HCT116 (cell line): Measurements from ENCODE around the gene SERPINB13. TPM values are rescaled to one million over a fixed set of nuclear protein-coding genes. Genes with fewer than 3 reads are reported as not detected.
A peak's percentile ranks its signal among the peaks of the same experiment; 100 is the strongest.

Source experiments
- ATAC-seq: fragments of 200-7000 bp; cut with Tn5 transposase; 2 replicates; pipeline ENCODE4 v1.9.1; 2020; ENCODE audit warnings: mild to moderate bottlenecking, moderate library complexity
- BruUV-seq: library from RNA; stranded (reverse); fragments of 400-500 nt; replicated peaks from 2 replicates; lab custom pipeline; 2021; lab: Mats Ljungman, UMichigan
- CTCF ChIA-PET: fragments of 300-600 bp; sonication (Branson Sonifier 250); formaldehyde crosslinking; loops from one replicate; lab custom pipeline; 2021; ENCODE audit warnings: antibody characterized with exemption; lab: Charles Lee
- POLR2A ChIA-PET: fragments of 300-600, 350-600 bp; sonication (Branson Sonifier 250); formaldehyde crosslinking; loops from one replicate; lab custom pipeline; 2021; ENCODE audit warnings: antibody characterized with exemption; lab: Charles Lee
- RAD21 ChIA-PET, 2 experiments: fragments of 300-600 bp; sonication (Branson Sonifier 250); formaldehyde crosslinking; loops; one replicate each; lab custom pipeline; 2023; ENCODE audit warnings: low total read pairs in 2 of 2; ENCODE audit not compliant: uncharacterized antibody in 2 of 2, unreplicated experiment in 2 of 2, low non-redundant PET in 1 of 2; lab: Charles Lee
- DNase-seq: peaks from one replicate; pipeline ENCODE4 v3.0.0-alpha.2; 2010; ENCODE audit warnings: low read depth, low spot score
- H2AFZ ChIP-seq: fragments of 200-600 bp; shearing (Covaris generic), sonication (generic); 2 replicates; pipeline ENCODE4 v1.6.1; 2017; ENCODE audit warnings: low read depth, mixed run types, mixed read lengths, antibody characterized with exemption, low read length; ENCODE audit not compliant: poor library complexity, severe bottlenecking
- H3K27ac ChIP-seq: 2 replicates; pipeline ENCODE4 v1.5.1; 2012; ENCODE audit warnings: low read depth, low read length
- H3K27me3 ChIP-seq: fragments of 200-600 bp; sonication (generic); 2 replicates; pipeline ENCODE4 v1.6.1; 2016; ENCODE audit warnings: mixed run types, low read length, mixed read lengths; ENCODE audit not compliant: insufficient read depth
- H3K36me3 ChIP-seq, 2 experiments: fragments of 200-500 bp in 1 of 2; fragments of 200-600 bp in 1 of 2; sonication (Bioruptor generic) in 1 of 2; sonication (generic) in 1 of 2; 2 replicates each; pipeline versions ENCODE4 v1.5.1 to v1.6.1; 2014 to 2016; ENCODE audit warnings: low read length in 2 of 2, inconsistent platforms in 1 of 2, mixed read lengths in 1 of 2, mixed run types in 1 of 2; ENCODE audit not compliant: insufficient read depth in 2 of 2, control insufficient read depth in 1 of 2
- H3K4me1 ChIP-seq, 2 experiments: fragments of 200-600 bp in 1 of 2; sonication (generic) in 1 of 2; 2 replicates each; pipeline versions ENCODE4 v1.5.1 to v1.6.1; 2012 to 2017; ENCODE audit warnings: low read length in 2 of 2, inconsistent platforms in 1 of 2, mild to moderate bottlenecking in 1 of 2, mixed read lengths in 1 of 2, mixed run types in 1 of 2, moderate library complexity in 1 of 2; ENCODE audit not compliant: insufficient read depth in 2 of 2, control insufficient read depth in 1 of 2
- H3K4me2 ChIP-seq: fragments of 200-600 bp; sonication (generic); 2 replicates; pipeline ENCODE4 v1.6.1; 2017; ENCODE audit warnings: mixed run types, low read length, mixed read lengths
- H3K4me3 ChIP-seq, 2 experiments: fragments of 200-600 bp in 1 of 2; sonication (generic) in 1 of 2; replicated peaks in 1 of 2; 2 replicates each; pipeline ENCODE4 v1.5.1; 2011 to 2016; ENCODE audit warnings: low read length in 2 of 2, control low read depth in 1 of 2, low read depth in 1 of 2, mild to moderate bottlenecking in 1 of 2, mixed read lengths in 1 of 2, mixed run types in 1 of 2
- H3K79me2 ChIP-seq: fragments of 200-600 bp; sonication (generic); 2 replicates; pipeline ENCODE4 v1.6.1; 2017; ENCODE audit warnings: mild to moderate bottlenecking, mixed run types, low read length, moderate library complexity, mixed read lengths; ENCODE audit not compliant: insufficient read depth
- H3K9ac ChIP-seq: fragments of 200-600 bp; sonication (generic); 2 replicates; pipeline ENCODE4 v1.6.1; 2016; ENCODE audit warnings: low read length, mixed read lengths
- H3K9me2 ChIP-seq: fragments of 200-600 bp; sonication (generic), shearing (Covaris generic); 2 replicates; pipeline ENCODE4 v1.6.1; 2017; ENCODE audit warnings: mixed run types, mild to moderate bottlenecking, moderate library complexity; ENCODE audit not compliant: insufficient read depth
- H3K9me3 ChIP-seq, 2 experiments: fragments of 200-500 bp in 1 of 2; fragments of 200-600 bp in 1 of 2; sonication (Bioruptor generic) in 1 of 2; sonication (generic) in 1 of 2; 2 replicates each; pipeline ENCODE4 v1.6.1; 2014 to 2017; ENCODE audit warnings: low read length in 2 of 2, mixed read lengths in 2 of 2, inconsistent platforms in 1 of 2, low read depth in 1 of 2, mild to moderate bottlenecking in 1 of 2, mixed run types in 1 of 2, moderate library complexity in 1 of 2; ENCODE audit not compliant: control insufficient read depth in 1 of 2, insufficient read depth in 1 of 2
- H4K20me1 ChIP-seq: fragments of 200-600 bp; sonication (generic), shearing (Covaris generic); 2 replicates; pipeline ENCODE4 v1.6.1; 2017; ENCODE audit warnings: mixed run types, mild to moderate bottlenecking, moderate library complexity; ENCODE audit not compliant: insufficient read depth
- EGR1 ChIP-seq: IDR thresholded peaks from 2 replicates; pipeline ENCODE4 v1.6.1; 2012; ENCODE audit warnings: low read depth
- EZH2phosphoT487 ChIP-seq: fragments of 200-600 bp; IDR thresholded peaks from 2 replicates; pipeline ENCODE4 v1.6.1; 2018; ENCODE audit warnings: antibody characterized with exemption, borderline replicate concordance
- RAD21 ChIP-seq: IDR thresholded peaks from 2 replicates; pipeline ENCODE4 v1.6.1; 2012; ENCODE audit warnings: low read depth, mild to moderate bottlenecking
- SIN3A ChIP-seq: IDR thresholded peaks from 2 replicates; pipeline ENCODE4 v1.6.1; 2012; ENCODE audit warnings: low read depth
- YY1 ChIP-seq: IDR thresholded peaks from 2 replicates; pipeline ENCODE4 v1.6.1; 2011; ENCODE audit warnings: low read length, low read depth, moderate library complexity, mild to moderate bottlenecking; ENCODE audit not compliant: insufficient replicate concordance; ENCODE audit errors: extremely low read depth
- ZNF274 ChIP-seq: fragments of 200-500 bp; sonication (Bioruptor generic); IDR thresholded peaks from 2 replicates; pipeline ENCODE4 v1.6.1; 2014; ENCODE audit warnings: mild to moderate bottlenecking, low read depth, low read length, inconsistent platforms
- intact Hi-C: fragments of 100-400 bp; cut with micrococcal nuclease; formaldehyde crosslinking; loops from 2 replicates; pipeline ENCODE4 v1.10.0; 2022
- total RNA-seq: library from RNA; stranded (reverse); gene quantifications from one replicate; pipeline ENCODE4 v1.2.1, GENCODE V29; 2021; ENCODE audit not compliant: unreplicated experiment
- TF ChIP-seq, protein P1 (sequence below): IDR thresholded peaks from 2 replicates; pipeline ENCODE4 v1.6.1; 2011; ENCODE audit warnings: mild to moderate bottlenecking, low read length, moderate library complexity; ENCODE audit not compliant: insufficient replicate concordance; ENCODE audit errors: extremely low read depth

SERPINB13 gene
- total RNA-seq, 1 experiment from 2014 or later = 0.07 TPM

DNA sequence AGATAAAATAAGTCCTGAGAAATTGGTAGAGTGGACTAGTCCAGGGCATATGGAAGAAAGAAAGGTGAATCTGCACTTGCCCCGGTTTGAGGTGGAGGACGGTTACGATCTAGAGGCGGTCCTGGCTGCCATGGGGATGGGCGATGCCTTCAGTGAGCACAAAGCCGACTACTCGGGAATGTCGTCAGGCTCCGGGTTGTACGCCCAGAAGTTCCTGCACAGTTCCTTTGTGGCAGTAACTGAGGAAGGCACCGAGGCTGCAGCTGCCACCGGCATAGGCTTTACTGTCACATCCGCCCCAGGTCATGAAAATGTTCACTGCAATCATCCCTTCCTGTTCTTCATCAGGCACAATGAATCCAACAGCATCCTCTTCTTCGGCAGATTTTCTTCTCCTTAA is 9.8 kb downstream of the SERPINB13 start:
- ATAC-seq = no peak
- intact Hi-C loops = no loop called here

DNA sequence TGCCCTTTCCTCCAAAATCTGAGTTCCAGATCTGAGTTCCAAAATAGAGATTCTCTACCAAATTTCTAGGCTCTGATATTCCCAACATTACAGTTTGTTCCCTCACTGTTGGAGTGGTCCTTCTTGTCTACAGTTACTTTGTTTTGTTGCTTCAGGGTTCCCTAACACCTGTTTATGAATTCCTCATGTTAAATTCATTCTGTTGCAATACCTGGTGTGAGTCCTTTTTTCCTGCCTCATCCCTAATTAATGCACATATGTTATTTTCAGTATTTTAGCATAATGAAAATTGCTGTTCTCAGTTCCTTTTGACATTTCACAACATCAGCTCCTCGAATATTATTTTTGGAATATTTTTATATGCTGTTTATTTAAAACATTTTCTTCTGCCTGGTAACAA is 16.2 kb downstream of the SERPINB13 start:
- no peak overlapping the region for H3K9ac ChIP-seq
- intact Hi-C loops = no loop called here
- no peak for TF ChIP-seq EZH2phosphoT487
- TF ChIP-seq SIN3A = no peak
- TF ChIP-seq ZNF274 = no peak
- TF ChIP-seq RAD21 = no peak
- TF ChIP-seq, all 23 proteins: peak for 0
- H3K27ac ChIP-seq = no peak overlapping the region
- H3K79me2 ChIP-seq = no peaks in the 10 kb centered on the region
- H3K36me3 ChIP-seq = no peaks in the 10 kb centered on the region
- CTCF ChIA-PET = no interaction called here
- no peak for ATAC-seq
- no peaks in the 10 kb centered on the region for H3K9me2 ChIP-seq
- H2AFZ ChIP-seq = no peak overlapping the region
- no peaks in the 10 kb centered on the region for H3K9me3 ChIP-seq
- no peak for DNase-seq
- no peaks in the 10 kb centered on the region for H4K20me1 ChIP-seq
- BruUV-seq = no TSS peak
- peaks cover 5 to 25% of the 10 kb centered on the region in 2 experiments; a peak in 3 of 4 replicates for H3K4me1 ChIP-seq
- H3K4me2 ChIP-seq = 0 out of 2 replicates have a peak overlapping the region, but pooled peaks have one; percentile 18
- H3K4me3 ChIP-seq = no peak overlapping the region
- RAD21 ChIA-PET = no interaction called here
- no peaks in the 10 kb centered on the region for H3K27me3 ChIP-seq
- POLR2A ChIA-PET = no interaction called here

More for the DNA sequence above, 9.8 kb downstream of the SERPINB13 start:
- Histone ChIP-seq H3K36me3 (no peaks in the 10 kb centered on the region), H3K79me2 (no peaks in the 10 kb centered on the region), H3K4me3 (no peak overlapping the region), H3K9me2 (no peaks in the 10 kb centered on the region), H3K9ac (no peak overlapping the region), H4K20me1 (no peaks in the 10 kb centered on the region), H3K9me3 (no peaks in the 10 kb centered on the region), H3K4me1 (no peaks in the 10 kb centered on the region)
- BruUV-seq = no TSS peak
- ChIA-PET CTCF (interaction anchor here (1.0 kb wide), 1 partner anchor 19 kb away, joined by 4 read pairs; no protein-coding TSS in a partner anchor), POLR2A (no interaction called here)
- TF ChIP-seq EGR1 (no peak), YY1 (no peak)
- TF ChIP-seq, protein P1, sequence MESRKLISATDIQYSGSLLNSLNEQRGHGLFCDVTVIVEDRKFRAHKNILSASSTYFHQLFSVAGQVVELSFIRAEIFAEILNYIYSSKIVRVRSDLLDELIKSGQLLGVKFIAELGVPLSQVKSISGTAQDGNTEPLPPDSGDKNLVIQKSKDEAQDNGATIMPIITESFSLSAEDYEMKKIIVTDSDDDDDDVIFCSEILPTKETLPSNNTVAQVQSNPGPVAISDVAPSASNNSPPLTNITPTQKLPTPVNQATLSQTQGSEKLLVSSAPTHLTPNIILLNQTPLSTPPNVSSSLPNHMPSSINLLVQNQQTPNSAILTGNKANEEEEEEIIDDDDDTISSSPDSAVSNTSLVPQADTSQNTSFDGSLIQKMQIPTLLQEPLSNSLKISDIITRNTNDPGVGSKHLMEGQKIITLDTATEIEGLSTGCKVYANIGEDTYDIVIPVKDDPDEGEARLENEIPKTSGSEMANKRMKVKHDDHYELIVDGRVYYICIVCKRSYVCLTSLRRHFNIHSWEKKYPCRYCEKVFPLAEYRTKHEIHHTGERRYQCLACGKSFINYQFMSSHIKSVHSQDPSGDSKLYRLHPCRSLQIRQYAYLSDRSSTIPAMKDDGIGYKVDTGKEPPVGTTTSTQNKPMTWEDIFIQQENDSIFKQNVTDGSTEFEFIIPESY = no peak
- TF ChIP-seq, all 23 proteins: peak for 0
- H3K27ac ChIP-seq = no peak overlapping the region
- H2AFZ ChIP-seq = no peak overlapping the region
- H3K4me2 ChIP-seq = no peak overlapping the region
- no peaks in the 10 kb centered on the region for H3K27me3 ChIP-seq
- no peak for DNase-seq
- RAD21 ChIA-PET = no interaction called here
